SHP77 (cell line): ENCODE data around the gene RUNX1.

Experiments
- DNase-seq, 2 experiments: peaks; one replicate each; lab custom pipeline; 2025; lab: John Stamatoyannopoulos, UW

Gene RUNX1

DNA sequence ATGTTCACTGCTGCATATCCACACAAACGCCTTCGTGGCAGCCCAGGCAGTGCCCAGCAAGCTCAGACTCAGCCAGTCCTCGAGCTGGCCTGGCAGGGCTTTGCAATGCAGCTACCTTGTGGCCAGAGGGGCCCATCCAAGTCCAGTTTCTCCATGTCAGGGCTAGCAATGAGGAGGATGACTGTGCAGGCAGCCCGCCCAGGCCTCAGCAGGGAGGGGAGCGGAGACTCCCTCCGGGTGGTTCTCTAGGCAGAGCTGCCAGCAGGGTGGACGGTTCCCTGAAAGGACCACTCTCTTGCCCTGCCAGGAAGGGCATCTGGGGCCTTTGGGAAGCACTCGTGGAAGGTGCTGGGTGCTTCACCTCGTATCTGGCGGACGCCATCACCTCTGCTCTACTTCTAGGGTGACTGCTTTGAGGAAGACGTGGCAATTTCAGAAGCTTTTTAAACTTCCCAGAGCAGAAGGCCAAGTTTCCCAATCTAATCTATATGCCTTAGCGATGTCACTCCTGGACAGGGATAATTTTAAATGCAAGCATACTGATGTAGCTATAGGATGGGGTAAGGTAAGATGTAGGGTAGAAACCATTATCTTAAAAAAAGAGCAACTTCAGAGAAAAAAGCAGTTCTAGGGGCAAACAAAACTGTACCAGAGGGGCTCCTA lies 56.2 kb downstream of the RUNX1 start:
- DNase-seq: no peak

DNA sequence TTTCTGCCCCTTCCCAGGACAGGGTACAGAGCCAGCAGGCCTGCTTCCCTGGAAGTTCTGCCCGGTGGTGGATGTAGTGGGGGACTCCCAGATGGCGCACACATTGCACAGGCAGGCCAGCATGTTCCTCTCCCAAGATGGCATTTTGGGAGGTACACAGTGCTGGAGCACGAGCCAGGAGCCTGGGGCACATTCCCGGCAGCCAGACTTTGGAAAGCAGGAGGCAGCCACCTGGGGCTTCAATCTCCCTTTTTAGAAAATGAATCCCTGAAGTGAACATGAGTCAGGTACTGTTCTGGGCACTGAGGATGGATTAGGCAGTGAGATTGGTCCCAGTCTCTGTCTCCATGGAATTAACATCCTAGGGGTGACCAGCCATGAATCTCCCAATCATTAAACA lies 56.9 kb downstream of the RUNX1 start:
- DNase-seq: no peak

DNA sequence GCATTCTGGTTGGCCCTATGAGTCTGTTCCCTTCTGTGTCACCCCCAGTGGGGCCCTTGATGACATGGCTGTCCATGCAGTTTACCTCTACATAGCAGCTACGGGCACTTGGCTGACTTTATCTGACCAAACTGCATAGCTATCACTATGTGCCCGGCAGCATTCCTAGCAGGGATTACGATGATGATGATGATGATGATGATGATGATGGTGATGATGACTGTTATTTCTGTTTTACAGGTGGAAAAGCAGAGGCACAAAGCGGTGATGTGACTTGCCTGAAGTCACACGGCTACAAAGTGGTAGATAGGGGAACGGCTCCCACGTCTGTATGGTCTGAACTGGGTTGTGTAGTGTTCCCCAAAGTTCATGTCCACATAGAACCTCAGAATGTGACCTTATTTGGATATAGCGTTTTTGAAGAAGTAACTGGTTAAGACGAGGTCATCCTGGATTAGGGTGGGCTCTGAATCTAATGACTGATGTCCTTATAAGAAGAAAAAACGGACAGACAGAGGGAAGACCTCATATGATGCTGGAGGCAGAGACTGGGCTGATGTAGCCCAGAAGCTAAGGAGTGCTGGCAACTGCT lies 57.6 kb downstream of the RUNX1 start:
- DNase-seq: no peak

DNA sequence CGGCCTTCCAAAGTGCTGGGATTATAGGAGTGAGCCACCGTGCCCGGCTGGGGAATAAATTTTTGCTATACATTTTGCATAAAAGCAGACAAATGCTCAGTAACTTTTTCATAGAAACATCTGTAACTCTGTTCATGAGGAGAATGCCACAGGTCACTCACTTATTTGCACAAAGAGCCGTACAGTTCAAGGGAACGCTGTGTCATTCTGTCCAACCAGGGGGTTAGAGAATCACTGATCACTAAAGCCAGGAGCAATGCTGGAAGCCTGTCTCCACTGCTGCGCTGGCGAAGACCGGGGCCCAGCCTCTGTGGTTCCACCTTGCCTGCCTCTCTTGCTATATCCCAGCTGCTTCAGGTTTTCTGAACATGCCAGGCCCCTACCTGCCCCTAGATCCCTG lies 58.3 kb downstream of the RUNX1 start:
- DNase-seq: no peak

DNA sequence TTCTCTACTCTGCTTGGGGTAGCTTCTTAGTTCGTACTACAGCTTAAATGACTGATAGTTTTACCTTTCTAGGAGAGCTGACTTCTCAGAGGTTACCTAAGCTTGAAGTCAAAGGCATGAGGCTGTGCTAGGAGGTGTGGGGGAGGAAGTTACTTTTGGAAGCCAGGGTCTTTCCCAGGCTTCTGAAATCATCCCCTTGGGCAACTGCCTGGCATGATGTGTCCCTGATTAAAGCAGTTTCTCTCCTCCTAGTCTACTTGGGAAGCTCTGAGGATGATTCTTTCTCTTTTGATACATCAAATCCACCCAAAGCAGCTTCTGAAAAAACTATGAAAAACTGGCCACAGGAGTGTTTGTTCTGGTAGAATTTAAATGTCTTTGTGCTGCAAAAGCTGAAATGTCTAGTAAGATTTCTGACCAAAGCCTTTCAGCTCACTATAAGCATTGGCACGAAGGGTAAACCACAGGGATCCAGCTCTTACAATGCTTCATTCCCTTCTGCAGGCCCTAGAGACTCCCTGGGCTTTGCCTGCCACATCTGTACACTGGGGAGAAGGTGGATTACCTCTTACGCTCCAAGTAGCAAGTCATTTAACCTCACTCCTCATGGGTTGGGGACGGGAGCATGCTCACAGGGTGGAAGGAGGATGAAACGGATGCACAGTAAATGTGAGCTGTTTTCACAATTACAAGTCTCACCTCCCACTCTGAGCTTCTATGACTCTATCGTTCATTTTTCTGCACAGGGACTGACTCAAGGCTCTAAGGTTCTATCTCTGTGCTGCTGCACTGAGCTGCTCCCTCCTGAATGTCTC lies 59.6 kb downstream of the RUNX1 start:
- no peak for DNase-seq

DNA sequence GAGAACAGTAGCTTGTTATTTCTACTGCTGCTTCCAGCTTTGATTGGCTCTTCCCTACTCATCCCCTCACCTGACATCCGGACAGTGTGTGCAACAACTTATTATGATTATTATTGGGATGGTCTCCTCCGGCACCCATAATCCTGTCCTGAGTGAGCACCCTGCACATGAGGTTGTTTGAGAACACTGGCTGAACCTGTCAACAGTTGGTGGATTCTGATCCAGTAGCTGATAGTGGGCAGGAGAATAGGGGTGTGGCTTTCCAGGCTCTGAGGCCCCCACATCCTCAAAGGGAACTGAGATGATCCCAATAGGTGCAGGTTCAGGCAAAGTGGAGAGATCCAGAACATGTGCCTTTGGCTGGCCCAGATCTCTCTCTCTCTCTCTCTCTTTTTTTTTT lies 60.5 kb downstream of the RUNX1 start:
- no peak for DNase-seq

DNA sequence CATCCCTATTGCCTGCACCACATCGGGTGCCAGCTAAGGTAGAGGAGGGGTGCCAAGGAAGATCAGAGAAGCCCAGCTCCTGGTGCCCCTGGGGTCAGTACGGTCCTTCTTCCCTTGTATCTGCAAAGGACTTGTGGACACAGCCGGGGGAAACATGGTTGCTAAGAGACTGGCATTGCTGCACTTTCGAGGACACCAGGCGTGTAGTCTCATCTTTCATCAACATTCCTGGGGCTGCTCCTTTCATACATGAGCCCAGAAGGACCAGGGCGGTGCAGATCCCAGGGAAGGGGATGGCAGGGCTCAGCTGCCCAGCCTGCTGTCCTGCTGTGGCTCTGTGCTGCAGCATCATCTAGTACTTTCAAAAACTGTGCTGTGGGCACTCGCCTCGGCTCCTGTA lies 61.0 kb downstream of the RUNX1 start:
- DNase-seq: no peak

DNA sequence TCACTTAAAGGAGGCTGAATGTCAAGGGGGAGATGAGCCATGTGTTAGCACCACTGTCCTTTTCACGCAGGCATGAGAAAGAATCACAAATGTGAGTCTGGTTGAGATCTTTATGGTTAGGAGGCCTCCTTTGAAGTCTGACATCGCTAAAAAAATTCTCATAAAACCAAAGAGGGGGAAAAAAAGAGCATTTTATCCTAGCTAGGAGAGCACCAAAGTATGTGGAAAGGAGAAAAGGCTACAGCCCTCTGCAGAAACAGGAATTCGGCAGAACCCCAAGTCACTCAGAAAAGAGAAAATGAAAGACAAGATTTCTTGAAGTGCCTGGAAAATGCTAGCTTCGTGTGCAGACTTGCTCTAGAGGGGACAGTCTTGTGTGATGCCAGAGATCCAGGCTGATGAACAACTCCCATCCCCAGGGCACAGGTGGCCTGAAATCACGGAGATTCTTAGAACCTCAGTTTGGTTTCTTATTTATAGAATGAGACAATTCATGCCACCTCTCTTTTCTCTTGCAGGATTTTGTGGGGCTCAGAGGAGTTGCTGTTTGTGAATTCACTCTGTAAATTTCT lies 61.5 kb downstream of the RUNX1 start:
- DNase-seq: no peak

DNA sequence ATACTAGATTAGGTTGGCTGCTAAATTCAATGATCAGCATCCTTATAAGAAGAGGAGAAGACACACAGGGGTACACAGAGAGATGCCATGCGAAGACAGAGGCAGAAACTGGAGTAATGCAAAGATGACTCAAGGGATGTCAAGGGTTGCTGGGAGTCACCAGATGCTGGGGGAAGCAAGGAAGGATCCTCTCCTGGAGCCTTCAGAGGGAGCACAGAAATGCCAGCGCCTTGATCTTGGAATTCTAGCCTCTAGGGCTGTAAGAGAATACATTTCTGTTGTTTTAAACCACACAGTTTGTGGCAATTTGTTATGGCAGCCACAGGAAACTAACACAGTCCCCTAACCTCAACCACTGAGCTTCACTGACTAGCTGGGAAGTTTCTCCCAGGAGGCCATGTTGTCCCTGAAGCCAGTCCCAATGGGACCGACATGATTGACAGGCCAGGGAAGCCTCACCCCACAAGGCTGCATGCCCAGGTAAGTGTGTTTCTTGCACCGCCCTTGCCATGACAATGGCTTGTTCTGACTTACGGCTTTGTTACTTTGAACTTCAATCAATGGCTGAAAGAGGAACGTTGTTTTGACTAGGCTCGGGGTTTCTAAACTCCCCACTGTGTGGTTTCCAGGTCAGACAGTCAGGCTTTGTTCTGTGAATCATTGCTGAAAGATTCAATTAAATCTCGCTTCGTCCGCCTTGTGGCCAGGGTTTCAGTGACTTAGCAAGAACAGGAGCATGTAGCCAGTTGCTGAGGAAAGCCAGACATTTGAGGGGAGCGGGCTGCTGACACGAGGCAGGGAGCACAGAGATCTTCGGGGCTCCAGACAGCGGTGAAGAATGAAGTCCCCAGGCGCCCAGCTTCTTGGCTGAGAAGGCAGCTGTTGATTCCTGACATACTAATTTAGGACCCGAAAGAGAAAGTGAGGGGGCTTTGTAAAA lies 62.3 kb downstream of the RUNX1 start:
- DNase-seq: no peak

DNA sequence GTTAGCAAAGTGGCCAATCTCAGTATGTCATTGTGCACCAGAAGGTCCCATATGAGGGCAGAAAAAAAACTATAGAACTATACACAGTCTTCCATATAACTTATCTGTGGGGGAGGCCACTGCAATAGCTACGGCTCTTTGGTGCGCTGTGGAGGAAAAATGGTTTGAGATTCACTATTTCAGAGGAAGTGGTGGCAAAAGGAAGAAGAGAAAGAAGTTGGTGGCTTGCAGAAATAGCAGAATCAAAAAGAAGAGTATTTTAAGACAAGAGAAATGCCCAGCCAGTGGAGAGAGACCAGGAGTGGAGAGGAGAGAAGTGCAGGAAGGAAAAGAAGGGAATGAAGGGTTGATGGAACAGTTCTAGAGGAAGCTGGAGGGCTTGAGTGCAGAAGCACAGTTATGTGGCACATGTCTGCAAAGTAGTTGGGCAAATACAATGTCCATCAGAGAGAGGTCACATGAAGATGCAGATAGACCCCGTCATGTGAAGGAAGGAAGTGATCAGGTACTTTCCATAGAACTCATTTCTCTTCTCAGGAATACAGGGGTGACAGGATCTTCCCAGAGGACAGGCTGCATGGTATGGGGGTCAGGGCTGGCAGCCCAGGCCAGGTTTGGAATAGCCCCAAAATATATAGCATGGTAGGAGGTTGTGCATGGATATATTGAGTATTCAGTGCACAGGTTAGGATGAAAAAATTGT lies 64.6 kb downstream of the RUNX1 start:
- no peak for DNase-seq

DNA sequence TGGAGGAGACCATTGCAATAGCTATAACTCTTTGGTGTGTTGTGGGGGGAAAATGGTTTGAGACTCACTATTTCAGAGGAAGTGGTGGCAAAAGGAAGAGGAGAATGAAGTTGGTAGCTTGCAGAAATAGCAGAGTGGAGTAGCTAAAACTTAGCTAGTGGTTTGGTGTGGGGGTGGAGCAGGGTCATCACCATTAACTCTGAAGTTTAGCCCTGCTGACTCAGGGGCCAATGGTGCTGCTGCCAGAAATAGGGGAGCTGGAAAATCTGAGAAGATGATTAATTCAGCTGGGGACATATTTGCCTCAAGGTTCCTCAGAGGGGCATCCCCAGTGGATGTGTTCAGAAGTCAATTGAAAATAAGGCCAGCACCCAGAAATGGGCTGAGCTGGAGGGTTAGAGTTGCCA lies 65.4 kb downstream of the RUNX1 start:
- DNase-seq: no peak

DNA sequence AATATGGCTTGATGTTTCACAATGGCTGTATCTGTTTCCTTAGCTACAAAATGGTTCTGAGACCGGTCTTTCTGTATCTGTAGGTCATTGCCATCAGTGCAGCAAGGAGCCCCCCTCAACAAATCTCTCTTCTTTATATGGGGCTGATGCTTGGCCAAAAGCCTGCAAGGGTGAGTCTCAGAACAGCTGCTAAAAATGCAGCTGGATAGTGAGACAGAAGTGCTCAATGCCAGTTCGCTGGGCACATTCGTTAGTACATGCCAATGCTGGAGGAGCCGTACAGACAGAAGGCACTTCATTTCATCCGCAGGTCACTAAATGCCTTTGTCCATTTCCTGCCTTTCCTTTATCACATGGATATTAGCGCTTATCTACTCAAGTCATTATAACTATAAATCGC lies 67.3 kb downstream of the RUNX1 start:
- DNase-seq: no peak

DNA sequence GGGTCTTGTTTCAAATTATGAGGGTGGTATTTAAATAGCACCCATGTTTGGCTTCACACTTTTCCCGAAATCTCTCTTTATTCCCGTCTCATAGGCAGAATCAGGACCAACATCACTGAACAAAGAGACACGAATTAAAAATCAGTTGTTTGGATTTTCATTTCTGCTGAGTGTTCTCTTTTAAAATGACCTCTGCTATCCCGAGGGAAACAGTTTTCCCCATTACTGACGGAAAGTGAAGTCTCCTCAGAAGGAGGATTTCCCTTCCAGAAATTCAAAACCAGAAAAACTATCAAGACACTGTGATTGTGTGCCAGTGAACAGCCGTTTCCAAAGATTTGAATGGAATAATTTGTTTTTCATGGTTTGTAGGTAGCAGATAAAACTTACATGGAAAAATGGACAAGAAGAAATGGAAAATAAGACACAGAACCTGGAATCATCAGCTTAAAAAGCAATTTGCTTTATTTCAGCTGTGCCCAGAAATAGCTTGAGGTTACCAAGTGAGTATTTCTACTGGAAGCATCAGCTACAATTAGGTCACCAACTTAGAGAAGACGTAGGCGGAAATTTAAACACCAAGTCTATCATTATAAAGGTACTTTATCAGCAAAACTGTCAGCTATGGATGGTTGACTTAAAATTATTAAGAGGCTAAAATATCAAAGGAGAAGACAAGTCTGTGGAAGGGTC lies 68.5 kb downstream of the RUNX1 start:
- no peak for DNase-seq

DNA sequence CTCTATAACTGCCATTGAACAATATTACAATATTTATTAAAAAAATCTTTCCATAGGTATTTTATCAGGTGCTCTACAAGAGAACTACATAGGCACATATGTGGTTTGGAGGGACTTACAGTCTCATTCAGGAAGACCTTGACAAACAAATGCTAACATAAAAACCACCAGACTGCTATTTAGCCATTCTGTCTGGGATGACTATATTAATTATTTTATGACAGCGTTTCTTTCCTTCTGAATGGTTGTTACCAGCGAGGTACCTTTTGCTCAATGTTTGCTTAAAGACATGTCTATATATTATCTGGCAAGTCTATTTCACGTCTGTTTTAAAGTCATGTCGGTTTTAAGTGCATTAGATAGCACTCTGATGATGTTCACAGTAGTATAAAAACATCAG lies 69.7 kb downstream of the RUNX1 start:
- no peak for DNase-seq

DNA sequence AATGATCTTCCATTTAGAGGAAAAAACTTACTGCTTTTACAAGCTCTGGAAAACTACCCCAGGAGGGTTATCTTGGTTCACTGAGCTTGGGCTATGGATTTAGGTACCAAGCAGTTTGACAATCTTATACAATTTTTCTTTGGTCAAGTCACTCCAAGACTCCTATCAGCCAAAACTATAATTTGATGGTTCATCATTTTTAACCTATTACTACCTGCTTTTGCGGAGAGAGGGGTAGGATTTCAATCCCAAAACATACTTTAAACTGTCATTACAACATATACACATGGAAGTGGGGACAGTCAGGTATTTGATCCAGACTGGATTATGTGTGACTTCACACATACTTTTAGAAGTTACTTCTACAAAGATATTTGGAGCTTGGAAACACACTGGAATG lies 71.8 kb downstream of the RUNX1 start:
- DNase-seq: no peak

DNA sequence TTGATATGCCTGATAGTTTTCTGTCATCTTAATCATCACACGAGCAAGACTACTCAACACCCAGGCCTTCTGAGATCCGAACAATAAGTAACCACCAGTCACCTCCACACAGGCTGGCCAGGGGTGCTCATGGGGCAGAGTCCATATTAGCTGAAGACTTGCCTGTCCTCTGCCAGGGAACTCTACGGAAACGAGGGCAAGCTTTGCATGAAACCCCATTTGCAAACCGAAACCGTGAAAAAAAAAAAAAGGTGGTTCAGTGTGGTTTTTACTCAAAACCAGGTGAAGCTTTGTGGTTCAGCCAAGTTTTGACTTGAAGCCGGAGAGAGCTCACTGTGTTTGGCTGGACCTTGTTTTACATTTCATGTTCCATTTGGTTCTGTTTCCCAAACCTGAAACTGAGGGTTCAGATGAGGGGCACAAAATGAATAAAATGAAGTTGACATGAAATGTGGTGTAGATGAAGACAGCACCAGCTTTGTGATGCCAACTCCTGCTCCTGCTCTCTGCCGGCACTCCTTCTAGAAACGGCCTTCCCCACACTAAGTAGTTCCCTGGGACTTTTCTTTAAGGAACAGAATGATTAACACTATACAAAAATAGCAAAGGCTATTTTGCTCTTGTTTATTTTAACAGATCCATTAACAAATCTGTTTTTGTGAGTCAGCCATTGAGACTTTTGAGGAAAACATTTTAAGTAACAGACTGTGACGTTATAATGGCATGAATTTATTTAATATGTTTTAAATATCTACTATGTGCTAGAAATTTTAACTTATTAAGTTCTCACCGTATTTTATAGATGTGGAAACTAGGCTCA lies 74.7 kb downstream of the RUNX1 start:
- no peak for DNase-seq

DNA sequence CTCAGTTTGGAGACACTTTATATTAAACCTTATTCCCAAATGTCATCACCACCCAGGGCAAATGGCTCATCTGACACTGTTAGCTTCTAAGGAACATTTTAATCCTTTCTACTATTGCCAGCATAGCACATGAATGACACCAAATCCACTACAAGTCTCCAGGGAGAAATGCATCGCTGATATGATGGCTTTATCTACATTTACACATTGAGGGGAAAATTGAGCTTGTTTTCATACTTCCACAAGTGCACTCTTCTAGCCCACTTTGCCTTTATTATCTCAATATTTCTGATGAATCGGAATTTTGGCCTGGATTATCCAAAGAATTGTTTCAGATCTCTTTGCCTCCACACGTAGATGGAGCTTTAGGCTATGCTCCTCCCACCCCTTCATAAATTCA lies 75.4 kb downstream of the RUNX1 start:
- DNase-seq: no peak

DNA sequence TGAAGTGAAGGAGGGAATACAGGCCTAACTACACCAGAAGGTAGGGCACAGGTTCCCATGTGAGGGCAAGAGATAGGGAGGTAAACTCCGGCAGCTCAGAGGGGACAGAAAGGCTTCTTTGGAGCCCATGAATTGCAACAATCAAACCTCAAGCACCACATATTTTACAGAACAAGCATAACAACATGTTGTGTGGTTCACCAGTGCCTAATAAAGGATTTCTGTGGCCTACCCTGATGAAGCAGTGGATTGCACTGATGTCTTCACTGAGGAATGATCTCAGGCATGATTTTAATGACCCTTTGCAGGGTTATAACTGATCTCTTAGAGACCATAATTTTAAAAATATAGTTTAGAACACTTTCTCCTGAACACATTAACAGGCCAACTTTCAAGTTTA lies 77.4 kb downstream of the RUNX1 start:
- DNase-seq: no peak

DNA sequence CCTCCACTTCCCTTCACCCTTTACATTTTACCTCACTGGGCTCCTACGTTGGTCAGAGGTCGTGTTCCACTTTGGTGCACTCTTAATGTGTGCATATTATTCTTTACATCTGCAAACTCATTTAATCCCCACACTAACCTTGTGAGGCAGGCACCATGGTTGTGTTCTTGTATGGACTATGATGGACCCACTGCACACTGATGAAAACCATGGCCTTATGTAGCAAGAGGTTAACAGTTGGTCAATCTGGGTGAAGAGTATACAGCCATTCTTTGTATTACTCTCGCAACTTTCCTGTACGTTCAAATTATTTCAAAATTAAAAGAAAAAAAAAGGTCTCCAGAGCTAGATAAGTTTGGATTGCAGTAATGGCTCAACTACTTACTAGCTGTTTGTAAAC lies 78.5 kb downstream of the RUNX1 start:
- DNase-seq: no peak

DNA sequence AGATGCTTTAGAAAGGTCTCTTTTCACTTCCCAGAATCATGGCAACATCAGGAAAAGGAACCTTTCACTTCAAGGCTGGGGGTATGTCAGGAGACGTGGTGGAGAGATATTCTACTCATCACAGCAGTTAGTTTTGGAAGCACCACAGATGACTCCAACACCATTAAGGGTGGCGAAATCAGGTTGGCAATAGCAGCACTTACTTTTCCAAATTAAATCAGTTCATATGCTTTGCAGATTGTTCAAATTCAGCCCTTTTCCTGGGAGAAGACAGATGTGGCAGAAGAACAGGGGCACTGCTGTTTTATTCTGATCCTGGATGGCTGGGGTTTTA lies 79.0 kb downstream of the RUNX1 start:
- no peak for DNase-seq
